Measurements from ENCODE around the gene SLC22A23. TPM values are rescaled to one million over a fixed set of nuclear protein-coding genes. Genes with fewer than 3 reads are reported as not detected.

Gene SLC22A23
- total RNA-seq, 3 donors from 2014 or later = 61.5 to 160 (median 74.7) TPM

- H3K4me3 ChIP-seq = no peak overlapping the region
- intact Hi-C loops (cut with DNase I, micrococcal nuclease) = no loop called here
- H3K36me3 ChIP-seq (ENCODE audit: low read depth) = no peaks in the 10 kb centered on the region
- peak; percentile 68 for ATAC-seq
- peaks cover 24% of the 10 kb centered on the region for H3K4me1 ChIP-seq (ENCODE audit: low read depth)
- TF ChIP-seq CTCF (IDR thresholded peaks at IDR 0.05) = no peak
- no peak for DNase-seq
- H3K9me3 ChIP-seq = no peaks in the 10 kb centered on the region
Observed at GRCh38 chr6:3337521-3338350, 119.1 kb downstream of the SLC22A23 start.

GRCh38 chr6:3336859-3337515, 119.9 kb downstream of the SLC22A23 start:
- intact Hi-C loops (cut with DNase I, micrococcal nuclease) = no loop called here
- H3K4me1 ChIP-seq (ENCODE audit: low read depth) = peaks cover 24% of the 10 kb centered on the region
- ATAC-seq = peak; percentile 70
- no peaks in the 10 kb centered on the region for H3K36me3 ChIP-seq (ENCODE audit: low read depth)
- no peak for TF ChIP-seq CTCF (IDR thresholded peaks at IDR 0.05)
- no peak overlapping the region for H3K4me3 ChIP-seq
- H3K9me3 ChIP-seq = no peaks in the 10 kb centered on the region
- DNase-seq = peak in 1 of 3 donors; percentile 31

- Histone ChIP-seq H3K9me3 (no peaks in the 10 kb centered on the region), H3K4me3 (no peak overlapping the region), H3K36me3 (ENCODE audit: low read depth) (no peaks in the 10 kb centered on the region), H3K4me1 (ENCODE audit: low read depth) (peaks cover 24% of the 10 kb centered on the region)
- no peak for TF ChIP-seq CTCF (IDR thresholded peaks at IDR 0.05)
- intact Hi-C loops (cut with DNase I, micrococcal nuclease) = no loop called here
- ATAC-seq = no peak
- no peak for DNase-seq
Observed at GRCh38 chr6:3336066-3336786, 120.6 kb downstream of the SLC22A23 start.

GRCh38 chr6:3335169-3335568, 121.7 kb downstream of the SLC22A23 start:
- intact Hi-C loops (cut with DNase I, micrococcal nuclease) = no loop called here
- TF ChIP-seq CTCF (IDR thresholded peaks at IDR 0.05) = no peak
- H3K4me1 ChIP-seq (ENCODE audit: low read depth) = peaks cover 24% of the 10 kb centered on the region
- H3K36me3 ChIP-seq (ENCODE audit: low read depth) = no peaks in the 10 kb centered on the region
- no peak for DNase-seq
- no peak for ATAC-seq
- H3K4me3 ChIP-seq = no peak overlapping the region
- H3K9me3 ChIP-seq = no peaks in the 10 kb centered on the region

GRCh38 chr6:3334555-3334954, 122.3 kb downstream of the SLC22A23 start:
- peaks cover 24% of the 10 kb centered on the region for H3K4me1 ChIP-seq (ENCODE audit: low read depth)
- TF ChIP-seq CTCF (IDR thresholded peaks at IDR 0.05) = no peak
- H3K9me3 ChIP-seq = no peaks in the 10 kb centered on the region
- intact Hi-C loops (cut with DNase I, micrococcal nuclease) = no loop called here
- H3K36me3 ChIP-seq (ENCODE audit: low read depth) = no peaks in the 10 kb centered on the region
- no peak overlapping the region for H3K4me3 ChIP-seq
- ATAC-seq (peak; percentile 68), DNase-seq (peak in 2 of 3 donors; percentile 70 to 74)

Data from mucosa of descending colon (tissue), 3 donors.